Activated CD4-positive, alpha-beta T cell treated with anti-CD3 and anti-CD28 coated beads, Interleukin-2, amount 50 U/mL, for 48 hours (primary cell): Measurements from ENCODE around the gene OTUD6A.

Source experiments
- DNase-seq, 2 experiments: peaks; one replicate each; pipeline ENCODE4 v3.0.0-alpha.2; 2020

Gene OTUD6A

GRCh38 chrX:70062076-70062475, at the start of gene OTUD6A:
Gene OTUD6A (plus strand): TSS chrX:70062457. CDS start chrX:70062525, 68 bp downstream.
- DNase-seq: no peak

GRCh38 chrX:70012756-70013155, 49.5 kb upstream of the OTUD6A start:
- DNase-seq: no peak

GRCh38 chrX:70013466-70014381, 48.5 kb upstream of the OTUD6A start:
- no peak for DNase-seq

GRCh38 chrX:70016513-70016912, 45.7 kb upstream of the OTUD6A start:
- DNase-seq: no peak

- DNase-seq: no peak
Observed at GRCh38 chrX:70022616-70023015, 39.6 kb upstream of the OTUD6A start.

- no peak for DNase-seq
Observed at GRCh38 chrX:70025464-70025863, 36.8 kb upstream of the OTUD6A start.

GRCh38 chrX:70026112-70026850, 36.0 kb upstream of the OTUD6A start:
- no peak for DNase-seq

GRCh38 chrX:70026851-70027200, 35.4 kb upstream of the OTUD6A start:
- no peak for DNase-seq

- DNase-seq: no peak
Observed at GRCh38 chrX:70029863-70030262, 32.4 kb upstream of the OTUD6A start.

GRCh38 chrX:70030301-70030767, 31.9 kb upstream of the OTUD6A start:
- peak; percentile 15 to 39 for DNase-seq

- DNase-seq: no peak
Observed at GRCh38 chrX:70032792-70033191, 29.5 kb upstream of the OTUD6A start.

GRCh38 chrX:70033348-70034051, 28.8 kb upstream of the OTUD6A start:
- peak; percentile 28 to 47 for DNase-seq

GRCh38 chrX:70034646-70035045, 27.6 kb upstream of the OTUD6A start:
- DNase-seq: no peak

GRCh38 chrX:70038515-70038914, 23.7 kb upstream of the OTUD6A start:
- no peak for DNase-seq

- DNase-seq: no peak
Observed at GRCh38 chrX:70038951-70039350, 23.3 kb upstream of the OTUD6A start.

GRCh38 chrX:70039758-70040157, 22.5 kb upstream of the OTUD6A start:
- DNase-seq: no peak

GRCh38 chrX:70041993-70042392, 20.3 kb upstream of the OTUD6A start:
- no peak for DNase-seq

GRCh38 chrX:70042399-70043371, 19.6 kb upstream of the OTUD6A start:
- DNase-seq: no peak

GRCh38 chrX:70043685-70044084, 18.6 kb upstream of the OTUD6A start:
- no peak for DNase-seq

- DNase-seq: no peak
Observed at GRCh38 chrX:70044541-70045245, 17.6 kb upstream of the OTUD6A start.

GRCh38 chrX:70046978-70047377, 15.3 kb upstream of the OTUD6A start:
- no peak for DNase-seq
